Gastroesophageal sphincter (tissue), 4 donors: ENCODE measurements around the gene SPACA1. TPM values are rescaled to one million over a fixed set of nuclear protein-coding genes. Genes with fewer than 3 reads are reported as not detected.

Source experiments
- ATAC-seq: fragments of 150-250 bp; one replicate; pipeline ENCODE4 v1.9.1; 2016; ENCODE audit warnings: mild to moderate bottlenecking, moderate library complexity
- H3K27ac ChIP-seq, 4 donors: fragments of 200-600 bp; sonication (generic) in 3 of 4; 1 replicate in 3 of 4; 2 replicates in 1 of 4; pipeline ENCODE4 v1.5.1; 2016 to 2019
- H3K27me3 ChIP-seq: fragments of 200-600 bp; sonication (generic); one replicate; pipeline ENCODE4 v1.5.1; 2019
- H3K36me3 ChIP-seq, 2 donors: fragments of 200-600 bp; sonication (generic); one replicate each; pipeline ENCODE4 v1.5.1; 2019; ENCODE audit warnings: control low read depth in 1 of 2
- H3K4me1 ChIP-seq, 3 donors: fragments of 200-600 bp; sonication (generic); 1 replicate in 2 of 3; 2 replicates in 1 of 3; pipeline ENCODE4 v1.5.1; 2016 to 2019; ENCODE audit warnings: control low read depth in 2 of 3
- H3K4me3 ChIP-seq, 2 donors: fragments of 200-600 bp; sonication (generic); one replicate each; pipeline ENCODE4 v1.5.1; 2019; ENCODE audit warnings: mild to moderate bottlenecking in 1 of 2, moderate library complexity in 1 of 2
- H3K9me3 ChIP-seq, 3 donors: fragments of 200-600 bp; sonication (generic); one replicate each; pipeline ENCODE4 v1.5.1; 2017 to 2019; ENCODE audit warnings: control low read depth in 2 of 3
- CTCF ChIP-seq, 4 experiments: fragments of 200-600 bp in 2 of 4; fragments of 450-650 bp in 2 of 4; sonication (generic) in 1 of 4; IDR thresholded peaks; one replicate each; pipeline ENCODE4 v1.5.1; 2017 to 2019; ENCODE audit warnings: antibody characterized with exemption in 4 of 4, mild to moderate bottlenecking in 2 of 4, moderate library complexity in 2 of 4
- EP300 ChIP-seq: sonication (generic); formaldehyde crosslinking; IDR thresholded peaks from one replicate; pipeline ENCODE4 v1.6.1; 2017; ENCODE audit warnings: antibody characterized with exemption, mild to moderate bottlenecking
- POLR2A ChIP-seq, 2 donors: fragments of 450-650 bp; IDR thresholded peaks; one replicate each; pipeline ENCODE4 v1.6.1; 2017; ENCODE audit warnings: antibody characterized with exemption in 2 of 2, mild to moderate bottlenecking in 2 of 2, moderate library complexity in 1 of 2
- POLR2AphosphoS5 ChIP-seq: sonication (generic); formaldehyde crosslinking; IDR thresholded peaks from one replicate; pipeline ENCODE4 v1.6.1; 2017; ENCODE audit warnings: antibody characterized with exemption
- WGBS, 2 donors: methylation state at CpG; one replicate each; pipeline ENCODE4 v1.1.5; 2018; ENCODE audit warnings: low coverage in 1 of 2; 5-methylcytosine and 5-hydroxymethylcytosine counted together
- total RNA-seq, 4 donors: library from RNA; depleted of rRNA; stranded (reverse); fragments of >200 nt; gene quantifications; one replicate each; pipeline ENCODE4 v1.1.0, GENCODE V29; 2016

The SPACA1 gene
- total RNA-seq, 4 donors from 2014 or later: not detected

DNA sequence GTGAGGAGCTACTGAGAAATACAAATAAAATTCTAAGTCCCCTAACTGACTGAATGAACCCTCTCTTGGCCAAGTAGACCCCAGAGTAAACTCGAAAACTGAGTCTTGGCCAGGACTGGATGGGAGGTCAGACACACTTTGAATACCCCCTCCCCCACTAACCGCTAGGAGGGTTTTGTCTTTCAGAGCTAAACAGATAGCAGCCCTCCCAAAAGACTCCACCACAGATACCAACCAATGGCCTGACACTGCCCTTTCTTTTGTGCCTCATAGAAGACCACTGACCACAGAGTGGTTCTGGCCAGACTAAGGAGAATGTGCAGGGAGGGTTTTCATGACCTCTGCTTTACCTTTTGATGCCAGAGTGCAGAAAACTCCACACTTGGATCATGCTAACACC lies 42.1 kb downstream of the SPACA1 start:
- H3K36me3 ChIP-seq: no peaks in the 10 kb centered on the region
- H3K4me1 ChIP-seq: no peaks in the 10 kb centered on the region
- ATAC-seq: no peak
- 54 to 63% methylated on average over 1 to 2 of the region's 2 CpGs for WGBS, 2 donors
- TF ChIP-seq CTCF (IDR thresholded peaks at IDR 0.05) (no peak), POLR2A (IDR thresholded peaks at IDR 0.05) (no peak), EP300 (no peak), POLR2AphosphoS5 (no peak)
- H3K4me3 ChIP-seq: no peak overlapping the region
- H3K9me3 ChIP-seq: no peaks in the 10 kb centered on the region
- no peak overlapping the region for H3K27ac ChIP-seq
- no peaks in the 10 kb centered on the region for H3K27me3 ChIP-seq

GRCh38 chr6:88105741-88106340 lies 58.2 kb downstream of the SPACA1 start:
- 73 to 74% methylated on average over 7 of the region's 7 CpGs for WGBS, 2 donors
- H3K4me3 ChIP-seq: no peak overlapping the region
- H3K36me3 ChIP-seq: no peaks in the 10 kb centered on the region
- no peaks in the 10 kb centered on the region for H3K27me3 ChIP-seq
- no peaks in the 10 kb centered on the region for H3K9me3 ChIP-seq
- H3K4me1 ChIP-seq: no peaks in the 10 kb centered on the region
- no peak for ATAC-seq
- no peak overlapping the region for H3K27ac ChIP-seq
- TF ChIP-seq POLR2AphosphoS5 (no peak), EP300 (no peak), POLR2A (IDR thresholded peaks at IDR 0.05) (no peak), CTCF (IDR thresholded peaks at IDR 0.05) (no peak)

DNA sequence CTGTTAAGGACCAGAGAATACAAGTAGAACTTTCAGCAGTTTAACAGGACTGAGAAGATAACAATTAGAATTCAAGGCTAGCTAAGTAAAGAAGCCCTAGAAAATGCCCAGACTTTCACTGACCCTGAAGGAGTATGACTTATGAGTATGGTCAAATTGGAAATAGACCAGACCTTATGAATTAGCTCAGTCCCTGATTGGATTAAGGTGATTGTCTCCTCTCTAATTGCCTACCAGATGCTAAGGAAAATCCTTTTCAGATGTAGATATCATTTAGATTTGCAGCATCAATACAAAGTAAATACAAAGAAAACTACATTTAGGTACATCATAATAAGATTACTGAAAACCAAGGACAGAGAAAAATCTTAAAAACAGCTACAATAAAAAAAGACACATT lies 59.6 kb downstream of the SPACA1 start:
- Histone ChIP-seq H3K9me3 (no peaks in the 10 kb centered on the region), H3K4me1 (no peaks in the 10 kb centered on the region), H3K27me3 (no peaks in the 10 kb centered on the region), H3K36me3 (no peaks in the 10 kb centered on the region), H3K4me3 (no peak overlapping the region), H3K27ac (no peak overlapping the region)
- no peak for ATAC-seq
- TF ChIP-seq POLR2AphosphoS5: no peak
- TF ChIP-seq CTCF (IDR thresholded peaks at IDR 0.05): no peak
- no peak for TF ChIP-seq EP300
- no peak for TF ChIP-seq POLR2A (IDR thresholded peaks at IDR 0.05)

DNA sequence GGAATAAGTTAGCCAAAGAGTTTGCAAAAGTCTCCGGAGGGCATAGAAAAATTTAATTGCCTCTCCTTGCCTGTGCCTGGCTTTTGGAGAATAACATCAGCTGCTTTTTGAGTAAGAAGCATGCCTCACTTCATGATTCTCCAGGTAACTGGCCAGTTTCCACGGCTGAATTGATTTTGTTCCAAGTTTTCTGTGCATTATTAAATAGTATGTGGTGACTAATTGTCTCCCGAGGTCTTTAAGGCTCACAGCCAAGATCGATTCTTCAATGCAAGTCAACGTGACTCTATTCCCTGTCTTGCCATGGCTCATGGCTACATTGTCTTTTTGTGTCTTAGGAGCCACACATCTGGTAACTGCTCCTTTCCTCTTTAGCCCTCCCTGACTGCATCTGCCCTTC lies 64.3 kb downstream of the SPACA1 start:
- Histone ChIP-seq H3K4me1 (no peaks in the 10 kb centered on the region), H3K36me3 (no peaks in the 10 kb centered on the region), H3K27me3 (no peaks in the 10 kb centered on the region), H3K27ac (no peak overlapping the region), H3K9me3 (no peaks in the 10 kb centered on the region), H3K4me3 (no peak overlapping the region)
- no peak for TF ChIP-seq POLR2A (IDR thresholded peaks at IDR 0.05)
- no peak for TF ChIP-seq POLR2AphosphoS5
- TF ChIP-seq EP300: no peak
- no peak for TF ChIP-seq CTCF (IDR thresholded peaks at IDR 0.05)
- 53 to 56% methylated on average over 4 to 5 of the region's 5 CpGs for WGBS, 2 donors
- no peak for ATAC-seq

- H3K27ac ChIP-seq: no peak overlapping the region
- H3K4me1 ChIP-seq: no peaks in the 10 kb centered on the region
- no peak overlapping the region for H3K4me3 ChIP-seq
- WGBS, 2 donors: 21 to 64% methylated on average over 2 of the region's 2 CpGs
- H3K36me3 ChIP-seq: no peaks in the 10 kb centered on the region
- H3K27me3 ChIP-seq: no peaks in the 10 kb centered on the region
- no peak for ATAC-seq
- no peaks in the 10 kb centered on the region for H3K9me3 ChIP-seq
- no peak for TF ChIP-seq POLR2A (IDR thresholded peaks at IDR 0.05)
- no peak for TF ChIP-seq POLR2AphosphoS5
- TF ChIP-seq CTCF (IDR thresholded peaks at IDR 0.05): no peak
- TF ChIP-seq EP300: no peak
These were observed 67.2 kb downstream of the SPACA1 start for GRCh38 chr6:88114838-88115237.
